HCT116 (cell line): ENCODE results near the gene SCGB3A2. TPM values are rescaled to one million over a fixed set of nuclear protein-coding genes. Genes with fewer than 3 reads are reported as not detected.

Source experiments
- ATAC-seq: fragments of 200-7000 bp; cut with Tn5 transposase; 2 replicates; pipeline ENCODE4 v1.9.1; 2020; ENCODE audit warnings: mild to moderate bottlenecking, moderate library complexity
- BruUV-seq: library from RNA; stranded (reverse); fragments of 400-500 nt; replicated peaks from 2 replicates; lab custom pipeline; 2021; lab: Mats Ljungman, UMichigan
- CTCF ChIA-PET: fragments of 300-600 bp; sonication (Branson Sonifier 250); formaldehyde crosslinking; loops from one replicate; lab custom pipeline; 2021; ENCODE audit warnings: antibody characterized with exemption; lab: Charles Lee
- POLR2A ChIA-PET: fragments of 300-600, 350-600 bp; sonication (Branson Sonifier 250); formaldehyde crosslinking; loops from one replicate; lab custom pipeline; 2021; ENCODE audit warnings: antibody characterized with exemption; lab: Charles Lee
- RAD21 ChIA-PET, 2 experiments: fragments of 300-600 bp; sonication (Branson Sonifier 250); formaldehyde crosslinking; loops; one replicate each; lab custom pipeline; 2023; ENCODE audit warnings: low total read pairs in 2 of 2; ENCODE audit not compliant: uncharacterized antibody in 2 of 2, unreplicated experiment in 2 of 2, low non-redundant PET in 1 of 2; lab: Charles Lee
- DNase-seq: peaks from one replicate; pipeline ENCODE4 v3.0.0-alpha.2; 2010; ENCODE audit warnings: low read depth, low spot score
- H2AFZ ChIP-seq: fragments of 200-600 bp; shearing (Covaris generic), sonication (generic); 2 replicates; pipeline ENCODE4 v1.6.1; 2017; ENCODE audit warnings: low read depth, mixed run types, mixed read lengths, antibody characterized with exemption, low read length; ENCODE audit not compliant: poor library complexity, severe bottlenecking
- H3K27ac ChIP-seq: 2 replicates; pipeline ENCODE4 v1.5.1; 2012; ENCODE audit warnings: low read depth, low read length
- H3K27me3 ChIP-seq: fragments of 200-600 bp; sonication (generic); 2 replicates; pipeline ENCODE4 v1.6.1; 2016; ENCODE audit warnings: mixed run types, low read length, mixed read lengths; ENCODE audit not compliant: insufficient read depth
- H3K36me3 ChIP-seq, 2 experiments: fragments of 200-500 bp in 1 of 2; fragments of 200-600 bp in 1 of 2; sonication (Bioruptor generic) in 1 of 2; sonication (generic) in 1 of 2; 2 replicates each; pipeline versions ENCODE4 v1.5.1 to v1.6.1; 2014 to 2016; ENCODE audit warnings: low read length in 2 of 2, inconsistent platforms in 1 of 2, mixed read lengths in 1 of 2, mixed run types in 1 of 2; ENCODE audit not compliant: insufficient read depth in 2 of 2, control insufficient read depth in 1 of 2
- H3K4me1 ChIP-seq, 2 experiments: fragments of 200-600 bp in 1 of 2; sonication (generic) in 1 of 2; 2 replicates each; pipeline versions ENCODE4 v1.5.1 to v1.6.1; 2012 to 2017; ENCODE audit warnings: low read length in 2 of 2, inconsistent platforms in 1 of 2, mild to moderate bottlenecking in 1 of 2, mixed read lengths in 1 of 2, mixed run types in 1 of 2, moderate library complexity in 1 of 2; ENCODE audit not compliant: insufficient read depth in 2 of 2, control insufficient read depth in 1 of 2
- H3K4me2 ChIP-seq: fragments of 200-600 bp; sonication (generic); 2 replicates; pipeline ENCODE4 v1.6.1; 2017; ENCODE audit warnings: mixed run types, low read length, mixed read lengths
- H3K4me3 ChIP-seq, 2 experiments: fragments of 200-600 bp in 1 of 2; sonication (generic) in 1 of 2; replicated peaks in 1 of 2; 2 replicates each; pipeline ENCODE4 v1.5.1; 2011 to 2016; ENCODE audit warnings: low read length in 2 of 2, control low read depth in 1 of 2, low read depth in 1 of 2, mild to moderate bottlenecking in 1 of 2, mixed read lengths in 1 of 2, mixed run types in 1 of 2
- H3K79me2 ChIP-seq: fragments of 200-600 bp; sonication (generic); 2 replicates; pipeline ENCODE4 v1.6.1; 2017; ENCODE audit warnings: mild to moderate bottlenecking, mixed run types, low read length, moderate library complexity, mixed read lengths; ENCODE audit not compliant: insufficient read depth
- H3K9ac ChIP-seq: fragments of 200-600 bp; sonication (generic); 2 replicates; pipeline ENCODE4 v1.6.1; 2016; ENCODE audit warnings: low read length, mixed read lengths
- H3K9me2 ChIP-seq: fragments of 200-600 bp; sonication (generic), shearing (Covaris generic); 2 replicates; pipeline ENCODE4 v1.6.1; 2017; ENCODE audit warnings: mixed run types, mild to moderate bottlenecking, moderate library complexity; ENCODE audit not compliant: insufficient read depth
- H3K9me3 ChIP-seq, 2 experiments: fragments of 200-500 bp in 1 of 2; fragments of 200-600 bp in 1 of 2; sonication (Bioruptor generic) in 1 of 2; sonication (generic) in 1 of 2; 2 replicates each; pipeline ENCODE4 v1.6.1; 2014 to 2017; ENCODE audit warnings: low read length in 2 of 2, mixed read lengths in 2 of 2, inconsistent platforms in 1 of 2, low read depth in 1 of 2, mild to moderate bottlenecking in 1 of 2, mixed run types in 1 of 2, moderate library complexity in 1 of 2; ENCODE audit not compliant: control insufficient read depth in 1 of 2, insufficient read depth in 1 of 2
- H4K20me1 ChIP-seq: fragments of 200-600 bp; sonication (generic), shearing (Covaris generic); 2 replicates; pipeline ENCODE4 v1.6.1; 2017; ENCODE audit warnings: mixed run types, mild to moderate bottlenecking, moderate library complexity; ENCODE audit not compliant: insufficient read depth
- ELF1 ChIP-seq: IDR thresholded peaks from 2 replicates; pipeline ENCODE4 v1.6.1; 2012; ENCODE audit warnings: low read depth, borderline replicate concordance
- EZH2 ChIP-seq: fragments of 200-600 bp; sonication (generic); IDR thresholded peaks from 2 replicates; pipeline ENCODE4 v1.6.1; 2017; ENCODE audit warnings: antibody characterized with exemption, mixed run types
- FOSL1 ChIP-seq: IDR thresholded peaks from 2 replicates; pipeline ENCODE4 v1.6.1; 2012; ENCODE audit warnings: low read depth
- POLR2A ChIP-seq: IDR thresholded peaks from 2 replicates; pipeline ENCODE4 v1.7.0; 2011; ENCODE audit warnings: borderline replicate concordance; ENCODE audit not compliant: insufficient read depth, insufficient read length; ENCODE audit errors: extremely low read depth
- POLR2AphosphoS5 ChIP-seq: IDR thresholded peaks from 2 replicates; pipeline ENCODE4 v1.6.1; 2011; ENCODE audit warnings: mild to moderate bottlenecking, low read depth, low read length, moderate library complexity
- SRF ChIP-seq: IDR thresholded peaks from 2 replicates; pipeline ENCODE4 v1.6.1; 2012; ENCODE audit warnings: low read depth
- ZNF274 ChIP-seq: fragments of 200-500 bp; sonication (Bioruptor generic); IDR thresholded peaks from 2 replicates; pipeline ENCODE4 v1.6.1; 2014; ENCODE audit warnings: mild to moderate bottlenecking, low read depth, low read length, inconsistent platforms
- intact Hi-C: fragments of 100-400 bp; cut with micrococcal nuclease; formaldehyde crosslinking; loops from 2 replicates; pipeline ENCODE4 v1.10.0; 2022
- total RNA-seq: library from RNA; stranded (reverse); gene quantifications from one replicate; pipeline ENCODE4 v1.2.1, GENCODE V29; 2021; ENCODE audit not compliant: unreplicated experiment

SCGB3A2 gene
- total RNA-seq, 1 experiment from 2014 or later: not detected

- BruUV-seq: no TSS peak
- Histone ChIP-seq H4K20me1 (no peaks in the 10 kb centered on the region), H3K27me3 (peaks cover 20% of the 10 kb centered on the region; the same call in 1 of the 2 replicates), H3K36me3 (no peaks in the 10 kb centered on the region), H3K4me2 (no peak overlapping the region), H3K9me2 (no peaks in the 10 kb centered on the region), H3K79me2 (no peaks in the 10 kb centered on the region), H2AFZ (no peak overlapping the region), H3K9me3 (no peaks in the 10 kb centered on the region), H3K4me1 (no peaks in the 10 kb centered on the region), H3K9ac (no peak overlapping the region), H3K27ac (no peak overlapping the region), H3K4me3 (no peak overlapping the region)
- ChIA-PET RAD21 (no interaction called here), POLR2A (no interaction called here), CTCF (no interaction called here)
- no peak for TF ChIP-seq ELF1
- no peak for TF ChIP-seq ZNF274
- TF ChIP-seq POLR2AphosphoS5: no peak
- TF ChIP-seq SRF: no peak
- TF ChIP-seq EZH2: no peak
- no peak for TF ChIP-seq FOSL1
- no peak for ATAC-seq
- intact Hi-C loops: no loop called here
- no peak for DNase-seq
Measured at GRCh38 chr5:147880487-147880886, 2.0 kb downstream of the SCGB3A2 start.

GRCh38 chr5:147882586-147883313 is 4.2 kb downstream of the SCGB3A2 start:
- Histone ChIP-seq H4K20me1 (no peaks in the 10 kb centered on the region), H3K4me1 (no peaks in the 10 kb centered on the region), H3K9me2 (no peaks in the 10 kb centered on the region), H3K27me3 (peaks cover 14% of the 10 kb centered on the region; the same call in 1 of the 2 replicates), H3K9ac (no peak overlapping the region), H2AFZ (no peak overlapping the region), H3K27ac (no peak overlapping the region), H3K9me3 (no peaks in the 10 kb centered on the region), H3K4me2 (no peak overlapping the region), H3K79me2 (no peaks in the 10 kb centered on the region), H3K4me3 (no peak overlapping the region), H3K36me3 (no peaks in the 10 kb centered on the region)
- ChIA-PET POLR2A (no interaction called here), RAD21 (no interaction called here), CTCF (no interaction called here)
- intact Hi-C loops: no loop called here
- no TSS peak for BruUV-seq
- ATAC-seq (no peak), DNase-seq (no peak)
- TF ChIP-seq FOSL1 (no peak), POLR2A (no peak), ZNF274 (no peak)
